K562 (cell line): ENCODE results near the gene LRRC51. TPM values are rescaled to one million over a fixed set of nuclear protein-coding genes. Genes with fewer than 3 reads are reported as not detected.

Experiments
- ATAC-seq: fragments of 200-7000 bp; cut with Tn5 transposase; 3 replicates; pipeline ENCODE4 v1.9.1; 2020; ENCODE audit warnings: moderate library complexity
- BruUV-seq: library from RNA; stranded (reverse); fragments of 400-500 nt; replicated peaks from 2 replicates; lab custom pipeline; 2021; lab: Mats Ljungman, UMichigan
- CTCF ChIA-PET: fragments of 300-600 bp; formaldehyde crosslinking; extraction: SDS; loops from one replicate; lab custom pipeline; 2021; ENCODE audit warnings: low intra/inter-chr PET ratio; lab: Yijun Ruan, JAX
- POLR2A ChIA-PET: fragments of 300-600, 350-650 bp; sonication (Branson Sonifier 250); formaldehyde crosslinking; extraction: SDS; loops from one replicate; lab custom pipeline; 2021; ENCODE audit warnings: antibody characterized with exemption, inconsistent platforms; lab: Yijun Ruan, JAX
- DNase-seq, 4 experiments: peaks; one replicate each; pipeline versions ENCODE4 v3.0.0 to v3.0.0-alpha.2; 2011 to 2018; ENCODE audit warnings: low spot score in 3 of 4, mixed read lengths in 3 of 4; ENCODE audit errors: extremely low read depth in 1 of 4
- FAIRE-seq: peaks from 2 replicates; lab custom pipeline; 2011; peaks lifted over from hg19 to GRCh38; lab: Jason Lieb, UNC
- H2AFZ ChIP-seq: 2 replicates; pipeline ENCODE4 v1.6.0; 2011; ENCODE audit warnings: low read depth, low read length, control low read depth, inconsistent platforms
- H3K27ac ChIP-seq: fragments of 200-600 bp; 3 replicates; pipeline ENCODE4 v1.8.0; 2011; ENCODE audit warnings: low read depth, mild to moderate bottlenecking, control low read depth, inconsistent platforms, low read length, moderate library complexity, mixed read lengths; ENCODE audit errors: extremely low read depth
- H3K27me3 ChIP-seq, 2 experiments: fragments of 300-600 bp in 1 of 2; 2 replicates in 1 of 2; 3 replicates in 1 of 2; pipeline versions ENCODE4 v1.6.0 to v1.8.0; 2011; ENCODE audit warnings: inconsistent platforms in 2 of 2, low read length in 2 of 2, mild to moderate bottlenecking in 1 of 2, mixed read lengths in 1 of 2, moderate library complexity in 1 of 2; ENCODE audit not compliant: control insufficient read depth in 2 of 2, insufficient read depth in 2 of 2
- H3K36me3 ChIP-seq: fragments of 300-600 bp; 3 replicates; pipeline ENCODE4 v1.8.0; 2011; ENCODE audit warnings: mild to moderate bottlenecking, low read length, inconsistent platforms; ENCODE audit not compliant: control insufficient read depth, insufficient read depth
- H3K4me1 ChIP-seq, 2 experiments: fragments of 200-600 bp in 1 of 2; replicated peaks in 1 of 2; 2 replicates in 1 of 2; 3 replicates in 1 of 2; pipeline versions ENCODE4 v1.5.1 to v1.8.0; 2011; ENCODE audit warnings: inconsistent platforms in 2 of 2, low read length in 2 of 2, mild to moderate bottlenecking in 1 of 2, mixed read lengths in 1 of 2, moderate library complexity in 1 of 2; ENCODE audit not compliant: control insufficient read depth in 2 of 2, insufficient read depth in 2 of 2
- H3K4me2 ChIP-seq: 2 replicates; pipeline ENCODE4 v1.6.1; 2011; ENCODE audit warnings: low read length, control low read depth, inconsistent platforms, mixed read lengths; ENCODE audit not compliant: insufficient read depth
- H3K4me3 ChIP-seq: fragments of 200-600 bp; sonication (generic), shearing (Covaris generic); 2 replicates; pipeline ENCODE4 v1.5.1; 2016; ENCODE audit warnings: control low read depth, inconsistent platforms
- H3K79me2 ChIP-seq: fragments of 200-600 bp; 3 replicates; pipeline ENCODE4 v1.8.0; 2011; ENCODE audit warnings: low read length, inconsistent platforms; ENCODE audit not compliant: control insufficient read depth, insufficient read depth
- H3K9ac ChIP-seq, 2 experiments: 2 replicates each; pipeline versions ENCODE4 v1.6.0 to v1.6.1; 2011; ENCODE audit warnings: low read depth in 2 of 2, low read length in 2 of 2, control low read depth in 1 of 2, inconsistent platforms in 1 of 2, mild to moderate bottlenecking in 1 of 2, mixed read lengths in 1 of 2; ENCODE audit not compliant: insufficient read depth in 1 of 2
- H3K9me1 ChIP-seq: one replicate; pipeline ENCODE4 v1.6.0; 2011; ENCODE audit warnings: inconsistent platforms, mild to moderate bottlenecking, low read length, moderate library complexity; ENCODE audit not compliant: control insufficient read depth, insufficient read depth
- H3K9me3 ChIP-seq: replicated peaks from 2 replicates; pipeline ENCODE4 v1.5.1; 2011; ENCODE audit warnings: low read depth, low read length, inconsistent platforms; ENCODE audit not compliant: control insufficient read depth, insufficient read depth
- H4K20me1 ChIP-seq: replicated peaks from 2 replicates; pipeline ENCODE4 v1.6.1; 2011; ENCODE audit warnings: low read length, inconsistent platforms, mixed read lengths; ENCODE audit not compliant: control insufficient read depth, insufficient read depth
- CBFB ChIP-seq: sonication (generic); formaldehyde crosslinking; IDR thresholded peaks from 2 replicates; pipeline ENCODE4 v1.4.0; 2020; ENCODE audit warnings: mild to moderate bottlenecking, missing genetic modification reagents
- EHMT2 ChIP-seq: fragments of 450-650 bp; IDR thresholded peaks from 2 replicates; pipeline ENCODE4 v1.6.1; 2018; ENCODE audit warnings: antibody characterized with exemption
- HNRNPLL ChIP-seq: fragments of 200-400 bp; formaldehyde crosslinking; IDR thresholded peaks from 2 replicates; pipeline ENCODE4 v1.6.1; 2017; ENCODE audit warnings: low read length, low read depth, mild to moderate bottlenecking; ENCODE audit not compliant: poor library complexity, severe bottlenecking
- KLF13 ChIP-seq: fragments of 450-650 bp; IDR thresholded peaks from 2 replicates; pipeline ENCODE4 v1.6.1; 2016; ENCODE audit warnings: missing genetic modification characterization, low read depth, mild to moderate bottlenecking, missing compliant biosample characterization, moderate library complexity, borderline replicate concordance
- LCOR ChIP-seq: sonication (generic); formaldehyde crosslinking; IDR thresholded peaks from 2 replicates; pipeline ENCODE4 v1.8.0; 2022; ENCODE audit warnings: mild to moderate bottlenecking, missing genetic modification reagents
- NR3C1 ChIP-seq: sonication (generic); formaldehyde crosslinking; IDR thresholded peaks from 2 replicates; pipeline ENCODE4 v1.8.1; 2022; ENCODE audit warnings: missing genetic modification reagents
- POLR2A ChIP-seq: fragments of 450-650 bp; conservative IDR thresholded peaks from 2 replicates; pipeline ENCODE4 v1.6.1; 2016
- PTBP1 ChIP-seq: fragments of 200-400 bp; formaldehyde crosslinking; IDR thresholded peaks from 2 replicates; pipeline ENCODE4 v1.6.1; 2017; ENCODE audit warnings: low read depth, low read length
- SMARCA4 ChIP-seq: fragments of 450-650 bp; IDR thresholded peaks from 2 replicates; pipeline ENCODE4 v1.6.1; 2016
- STAT5A ChIP-seq: IDR thresholded peaks from 2 replicates; pipeline ENCODE4 v1.6.1; 2012; ENCODE audit warnings: low read length, inconsistent platforms, borderline replicate concordance
- ZNF124 ChIP-seq: sonication (generic); formaldehyde crosslinking; IDR thresholded peaks from 2 replicates; pipeline ENCODE4 v1.8.1; 2022; ENCODE audit warnings: missing genetic modification reagents
- ZNF253 ChIP-seq: fragments of 250-450 bp; sonication (Bioruptor Pico); conservative IDR thresholded peaks from 2 replicates; pipeline ENCODE4 v1.6.1; 2021; ENCODE audit warnings: mild to moderate bottlenecking
- WGBS: fragments of 100-300 bp; shearing (Covaris generic); methylation state at CpG from one replicate; pipeline ENCODE4 v1.1.6; 2016; ENCODE audit warnings: low coverage, mixed read lengths; ENCODE audit not compliant: insufficient coverage; ENCODE audit errors: missing lambda C conversion rate; 5-methylcytosine and 5-hydroxymethylcytosine counted together
- in situ Hi-C: fragments of 300-500 bp; cut with MboI; formaldehyde crosslinking; loops from 4 replicates; pipeline ENCODE4 v1.15.0; 2018; ENCODE audit warnings: inconsistent platforms, mixed read lengths
- intact Hi-C: fragments of 100-400 bp; cut with micrococcal nuclease; formaldehyde crosslinking; loops from 2 replicates; pipeline ENCODE4 v1.14.2; 2022
- polyA plus RNA-seq, 8 experiments: library from polyadenylated mRNA; depleted of rRNA in 4 of 8; stranded (reverse) in 5 of 8; unstranded in 3 of 8; fragments of >200 nt; fragmentation: Nextera tagmentation in 2 of 8; fragmentation: Illumina TruSeq in 1 of 8; extraction: Ambion mirVana in 2 of 8; extraction: Trizol in 1 of 8; gene quantifications; 2 replicates each; pipeline versions ENCODE4 v1.2.1 to v1.2.3, GENCODE V29; 2011 to 2014; ENCODE audit warnings: inconsistent platforms in 1 of 8, missing spikeins in 1 of 8
- total RNA-seq, 7 experiments: library from RNA; depleted of rRNA in 6 of 7; stranded (reverse); fragments of >200 nt in 6 of 7; fragmentation: Illumina TruSeq in 2 of 7; extraction: Trizol in 2 of 7; gene quantifications; 2 replicates each; pipeline versions ENCODE4 v1.2.1 to v1.2.3, GENCODE V29; 2011 to 2021; ENCODE audit warnings: low replicate concordance in 1 of 7
- TF ChIP-seq, protein P1 (sequence below): sonication (generic); formaldehyde crosslinking; IDR thresholded peaks from 2 replicates; pipeline ENCODE4 v1.8.0; 2022; ENCODE audit warnings: missing genetic modification reagents, mild to moderate bottlenecking, moderate library complexity, borderline replicate concordance
- TF ChIP-seq, protein P2 (sequence below): IDR thresholded peaks from 2 replicates; pipeline ENCODE4 v1.6.1; 2014; ENCODE audit warnings: antibody characterized with exemption
- TF ChIP-seq, protein P3 (sequence below): sonication (generic); formaldehyde crosslinking; IDR thresholded peaks from 2 replicates; pipeline ENCODE4 v1.8.0; 2022; ENCODE audit warnings: mild to moderate bottlenecking, low read depth, missing genetic modification reagents
- TF ChIP-seq, protein P4 (sequence below): sonication (generic); formaldehyde crosslinking; IDR thresholded peaks from 2 replicates; pipeline ENCODE4 v1.8.0; 2022; ENCODE audit warnings: mild to moderate bottlenecking, missing genetic modification reagents

LRRC51 gene
- total and polyA plus RNA-seq, 9 of the 15 experiments (the other 6 are each of a cell fraction or from before 2014, with no cell fraction given), result 4.7 to 10.6 (median 5.6) TPM

DNA sequence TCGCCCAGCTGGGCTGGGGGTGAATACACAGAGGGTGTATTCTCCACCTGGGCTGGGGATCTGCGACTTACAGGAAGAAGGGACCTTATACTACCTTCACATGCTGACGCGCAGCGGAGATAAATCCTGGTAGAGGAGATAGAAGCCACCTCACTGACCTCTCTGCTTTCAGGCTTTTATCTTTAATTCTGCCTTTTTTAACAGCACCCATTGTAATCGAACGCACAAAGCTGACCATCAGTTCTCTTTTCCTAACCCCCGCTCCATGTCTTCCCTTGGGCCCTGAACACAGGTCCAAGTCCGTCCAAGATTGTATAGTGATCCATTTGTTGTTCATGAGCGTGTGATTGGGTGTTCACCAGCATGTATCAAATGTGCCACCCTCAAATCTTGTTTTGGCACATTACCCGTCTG is 23.1 kb downstream of the LRRC51 start:
- Histone ChIP-seq H3K79me2 (peaks cover 43% of the 10 kb centered on the region), H4K20me1 (no peaks in the 10 kb centered on the region), H3K36me3 (peaks cover 37% of the 10 kb centered on the region), H3K4me1 (peaks cover 10 to 39% of the 10 kb centered on the region in 2 experiments), H3K9me1 (no peaks in the 10 kb centered on the region), H3K27ac (peak overlapping the region; percentile 96), H3K4me2 (peak overlapping the region; percentile 95), H2AFZ (peak overlapping the region; percentile 75), H3K4me3 (peak overlapping the region; percentile 14; the same call in 1 of the 2 replicates), H3K9ac (peak overlapping the region; percentile 82; a peak in 3 of 4 replicates), H3K9me3 (no peaks in the 10 kb centered on the region), H3K27me3 (no peaks in the 10 kb centered on the region)
- DNase-seq, result no peak
- no peak for ATAC-seq
- in situ Hi-C loops (no loop called here), intact Hi-C loops (loop anchor here (1.0 to 5.0 kb wide), 2 partner anchors 23 to 329 kb away; partner anchors contain the start of genes CLPB, LRRC51 and NUMA1)
- ChIA-PET POLR2A (interaction anchor here (1.0 kb wide), 1 partner anchor 73 kb away, joined by 3 read pairs; no protein-coding TSS in a partner anchor), CTCF (no interaction called here)
- TSS peak; percentile 97 for BruUV-seq
- FAIRE-seq, result peak; percentile 44
- 48% methylated on average over 11 of the region's 11 CpGs for WGBS
- TF ChIP-seq, protein P1, sequence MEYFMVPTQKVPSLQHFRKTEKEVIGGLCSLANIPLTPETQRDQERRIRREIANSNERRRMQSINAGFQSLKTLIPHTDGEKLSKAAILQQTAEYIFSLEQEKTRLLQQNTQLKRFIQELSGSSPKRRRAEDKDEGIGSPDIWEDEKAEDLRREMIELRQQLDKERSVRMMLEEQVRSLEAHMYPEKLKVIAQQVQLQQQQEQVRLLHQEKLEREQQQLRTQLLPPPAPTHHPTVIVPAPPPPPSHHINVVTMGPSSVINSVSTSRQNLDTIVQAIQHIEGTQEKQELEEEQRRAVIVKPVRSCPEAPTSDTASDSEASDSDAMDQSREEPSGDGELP (CRISPR knock-in tag), result 0 out of 2 replicates have a peak, but pooled peaks have one; percentile 57
- no peak for TF ChIP-seq POLR2A
- TF ChIP-seq PTBP1, result 0 out of 2 replicates have a peak, but pooled peaks have one; percentile 35
- TF ChIP-seq ZNF253 (CRISPR knock-in tag), result no peak
- TF ChIP-seq ZNF124 (CRISPR knock-in tag), result no peak
- TF ChIP-seq SMARCA4, result no peak
- TF ChIP-seq, protein P2, sequence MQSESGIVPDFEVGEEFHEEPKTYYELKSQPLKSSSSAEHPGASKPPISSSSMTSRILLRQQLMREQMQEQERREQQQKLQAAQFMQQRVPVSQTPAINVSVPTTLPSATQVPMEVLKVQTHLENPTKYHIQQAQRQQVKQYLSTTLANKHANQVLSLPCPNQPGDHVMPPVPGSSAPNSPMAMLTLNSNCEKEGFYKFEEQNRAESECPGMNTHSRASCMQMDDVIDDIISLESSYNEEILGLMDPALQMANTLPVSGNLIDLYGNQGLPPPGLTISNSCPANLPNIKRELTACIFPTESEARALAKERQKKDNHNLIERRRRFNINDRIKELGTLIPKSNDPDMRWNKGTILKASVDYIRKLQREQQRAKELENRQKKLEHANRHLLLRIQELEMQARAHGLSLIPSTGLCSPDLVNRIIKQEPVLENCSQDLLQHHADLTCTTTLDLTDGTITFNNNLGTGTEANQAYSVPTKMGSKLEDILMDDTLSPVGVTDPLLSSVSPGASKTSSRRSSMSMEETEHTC, result no peak
- no peak for TF ChIP-seq HNRNPLL
- TF ChIP-seq, protein P3, sequence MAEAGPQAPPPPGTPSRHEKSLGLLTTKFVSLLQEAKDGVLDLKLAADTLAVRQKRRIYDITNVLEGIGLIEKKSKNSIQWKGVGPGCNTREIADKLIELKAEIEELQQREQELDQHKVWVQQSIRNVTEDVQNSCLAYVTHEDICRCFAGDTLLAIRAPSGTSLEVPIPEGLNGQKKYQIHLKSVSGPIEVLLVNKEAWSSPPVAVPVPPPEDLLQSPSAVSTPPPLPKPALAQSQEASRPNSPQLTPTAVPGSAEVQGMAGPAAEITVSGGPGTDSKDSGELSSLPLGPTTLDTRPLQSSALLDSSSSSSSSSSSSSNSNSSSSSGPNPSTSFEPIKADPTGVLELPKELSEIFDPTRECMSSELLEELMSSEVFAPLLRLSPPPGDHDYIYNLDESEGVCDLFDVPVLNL (CRISPR knock-in tag), result no peak
- no peak for TF ChIP-seq STAT5A
- peak; percentile 9; the same call in 1 of the 2 replicates for TF ChIP-seq CBFB (CRISPR knock-in tag)
- no peak for TF ChIP-seq KLF13 (tag)
- peak; percentile 6; the same call in 1 of the 2 replicates for TF ChIP-seq EHMT2
- TF ChIP-seq, protein P4, sequence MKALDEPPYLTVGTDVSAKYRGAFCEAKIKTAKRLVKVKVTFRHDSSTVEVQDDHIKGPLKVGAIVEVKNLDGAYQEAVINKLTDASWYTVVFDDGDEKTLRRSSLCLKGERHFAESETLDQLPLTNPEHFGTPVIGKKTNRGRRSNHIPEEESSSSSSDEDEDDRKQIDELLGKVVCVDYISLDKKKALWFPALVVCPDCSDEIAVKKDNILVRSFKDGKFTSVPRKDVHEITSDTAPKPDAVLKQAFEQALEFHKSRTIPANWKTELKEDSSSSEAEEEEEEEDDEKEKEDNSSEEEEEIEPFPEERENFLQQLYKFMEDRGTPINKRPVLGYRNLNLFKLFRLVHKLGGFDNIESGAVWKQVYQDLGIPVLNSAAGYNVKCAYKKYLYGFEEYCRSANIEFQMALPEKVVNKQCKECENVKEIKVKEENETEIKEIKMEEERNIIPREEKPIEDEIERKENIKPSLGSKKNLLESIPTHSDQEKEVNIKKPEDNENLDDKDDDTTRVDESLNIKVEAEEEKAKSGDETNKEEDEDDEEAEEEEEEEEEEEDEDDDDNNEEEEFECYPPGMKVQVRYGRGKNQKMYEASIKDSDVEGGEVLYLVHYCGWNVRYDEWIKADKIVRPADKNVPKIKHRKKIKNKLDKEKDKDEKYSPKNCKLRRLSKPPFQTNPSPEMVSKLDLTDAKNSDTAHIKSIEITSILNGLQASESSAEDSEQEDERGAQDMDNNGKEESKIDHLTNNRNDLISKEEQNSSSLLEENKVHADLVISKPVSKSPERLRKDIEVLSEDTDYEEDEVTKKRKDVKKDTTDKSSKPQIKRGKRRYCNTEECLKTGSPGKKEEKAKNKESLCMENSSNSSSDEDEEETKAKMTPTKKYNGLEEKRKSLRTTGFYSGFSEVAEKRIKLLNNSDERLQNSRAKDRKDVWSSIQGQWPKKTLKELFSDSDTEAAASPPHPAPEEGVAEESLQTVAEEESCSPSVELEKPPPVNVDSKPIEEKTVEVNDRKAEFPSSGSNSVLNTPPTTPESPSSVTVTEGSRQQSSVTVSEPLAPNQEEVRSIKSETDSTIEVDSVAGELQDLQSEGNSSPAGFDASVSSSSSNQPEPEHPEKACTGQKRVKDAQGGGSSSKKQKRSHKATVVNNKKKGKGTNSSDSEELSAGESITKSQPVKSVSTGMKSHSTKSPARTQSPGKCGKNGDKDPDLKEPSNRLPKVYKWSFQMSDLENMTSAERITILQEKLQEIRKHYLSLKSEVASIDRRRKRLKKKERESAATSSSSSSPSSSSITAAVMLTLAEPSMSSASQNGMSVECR (CRISPR knock-in tag), result no peak
- TF ChIP-seq NR3C1, result no peak
- TF ChIP-seq LCOR (CRISPR knock-in tag), result no peak
